Neuronal stem cell (in vitro differentiated cells): ENCODE results near the gene TMEM201.

Experiments used
- DNase-seq: peaks from one replicate; pipeline ENCODE4 v3.0.0-alpha.2; 2013; ENCODE audit warnings: low spot score
- H2AFZ ChIP-seq: one replicate; pipeline ENCODE4 v1.6.1; 2013; ENCODE audit warnings: mild to moderate bottlenecking, low read length, inconsistent platforms
- H2AK5ac ChIP-seq: 2 replicates; pipeline ENCODE4 v1.6.1; 2013; ENCODE audit warnings: low read depth, mild to moderate bottlenecking, inconsistent platforms, low read length, moderate library complexity, mixed read lengths
- H2BK120ac ChIP-seq: 2 replicates; pipeline ENCODE4 v1.6.1; 2013; ENCODE audit warnings: low read depth, mild to moderate bottlenecking, inconsistent platforms, low read length, moderate library complexity, mixed read lengths
- H2BK12ac ChIP-seq: one replicate; pipeline ENCODE4 v1.6.1; 2013; ENCODE audit warnings: low read length, inconsistent platforms
- H2BK15ac ChIP-seq: 2 replicates; pipeline ENCODE4 v1.6.1; 2013; ENCODE audit warnings: mild to moderate bottlenecking, low read length, inconsistent platforms, mixed read lengths
- H2BK5ac ChIP-seq: one replicate; pipeline ENCODE4 v1.6.1; 2013; ENCODE audit warnings: inconsistent platforms, mild to moderate bottlenecking, low read length, moderate library complexity
- H3K14ac ChIP-seq: one replicate; pipeline ENCODE4 v1.6.1; 2013; ENCODE audit warnings: low read length, inconsistent platforms
- H3K18ac ChIP-seq: 2 replicates; pipeline ENCODE4 v1.6.1; 2013; ENCODE audit warnings: low read length, inconsistent platforms
- H3K23ac ChIP-seq: 2 replicates; pipeline ENCODE4 v1.6.1; 2013; ENCODE audit warnings: low read depth, mild to moderate bottlenecking, mixed read lengths, low read length, inconsistent platforms; ENCODE audit not compliant: poor library complexity
- H3K27ac ChIP-seq: replicated peaks from 3 replicates; pipeline ENCODE4 v1.5.1; 2013; ENCODE audit warnings: low read length, inconsistent platforms
- H3K27me3 ChIP-seq, 3 experiments: 2 replicates each; pipeline ENCODE4 v1.6.1; 2013; ENCODE audit warnings: low read length in 3 of 3, mild to moderate bottlenecking in 2 of 3, inconsistent platforms in 1 of 3, low read depth in 1 of 3, mixed read lengths in 1 of 3, moderate library complexity in 1 of 3; ENCODE audit not compliant: control insufficient read depth in 3 of 3, insufficient read depth in 3 of 3
- H3K36me3 ChIP-seq, 2 donors: replicated peaks in 1 of 2; 2 replicates each; pipeline ENCODE4 v1.6.1; 2013; ENCODE audit warnings: low read length in 2 of 2; ENCODE audit not compliant: control insufficient read depth in 2 of 2, insufficient read depth in 2 of 2
- H3K4ac ChIP-seq: 2 replicates; pipeline ENCODE4 v1.6.1; 2013; ENCODE audit warnings: inconsistent platforms, mild to moderate bottlenecking, low read length, moderate library complexity
- H3K4me1 ChIP-seq, 2 donors: 1 replicate in 1 of 2; 2 replicates in 1 of 2; pipeline ENCODE4 v1.6.1; 2013; ENCODE audit warnings: low read length in 2 of 2, low read depth in 1 of 2; ENCODE audit not compliant: control insufficient read depth in 2 of 2, insufficient read depth in 1 of 2
- H3K4me2 ChIP-seq: one replicate; pipeline ENCODE4 v1.6.1; 2013; ENCODE audit warnings: mild to moderate bottlenecking, low read length, inconsistent platforms; ENCODE audit not compliant: insufficient read depth, poor library complexity, severe bottlenecking
- H3K4me3 ChIP-seq, 2 donors: 2 replicates each; pipeline ENCODE4 v1.5.1; 2013; ENCODE audit warnings: low read length in 2 of 2, mild to moderate bottlenecking in 2 of 2, inconsistent platforms in 1 of 2, moderate library complexity in 1 of 2
- H3K79me1 ChIP-seq: one replicate; pipeline ENCODE4 v1.6.1; 2013; ENCODE audit warnings: low read depth, mild to moderate bottlenecking, inconsistent platforms, low read length, moderate library complexity
- H3K9ac ChIP-seq: one replicate; pipeline ENCODE4 v1.6.1; 2013; ENCODE audit warnings: mild to moderate bottlenecking, low read depth, low read length, inconsistent platforms; ENCODE audit not compliant: poor library complexity
- H3K9me3 ChIP-seq, 2 donors: replicated peaks in 1 of 2; 2 replicates each; pipeline versions ENCODE3 to v1.6.1; 2013; ENCODE audit warnings: low read length in 2 of 2, mild to moderate bottlenecking in 2 of 2, inconsistent platforms in 1 of 2, low read depth in 1 of 2, mixed read lengths in 1 of 2, moderate library complexity in 1 of 2; ENCODE audit not compliant: control insufficient read depth in 2 of 2, insufficient read depth in 1 of 2
- H4K8ac ChIP-seq: one replicate; pipeline ENCODE4 v1.6.1; 2013; ENCODE audit warnings: low read depth, mild to moderate bottlenecking, inconsistent platforms, low read length, moderate library complexity
- H4K91ac ChIP-seq: one replicate; pipeline ENCODE4 v1.6.1; 2013; ENCODE audit warnings: low read length, low read depth, mild to moderate bottlenecking, inconsistent platforms; ENCODE audit not compliant: poor library complexity
- WGBS, 2 donors: extraction: QIAGEN DNeasy Blood & Tissue Kit; methylation state at CpG; one replicate each; pipeline ENCODE4 v1.1.7; 2013; ENCODE audit warnings: missing lambda C conversion rate in 2 of 2, mixed read lengths in 1 of 2; ENCODE audit not compliant: insufficient read length in 2 of 2, insufficient replicate concordance in 1 of 2; ENCODE audit errors: extremely low coverage in 2 of 2; 5-methylcytosine and 5-hydroxymethylcytosine counted together

Gene TMEM201

DNA sequence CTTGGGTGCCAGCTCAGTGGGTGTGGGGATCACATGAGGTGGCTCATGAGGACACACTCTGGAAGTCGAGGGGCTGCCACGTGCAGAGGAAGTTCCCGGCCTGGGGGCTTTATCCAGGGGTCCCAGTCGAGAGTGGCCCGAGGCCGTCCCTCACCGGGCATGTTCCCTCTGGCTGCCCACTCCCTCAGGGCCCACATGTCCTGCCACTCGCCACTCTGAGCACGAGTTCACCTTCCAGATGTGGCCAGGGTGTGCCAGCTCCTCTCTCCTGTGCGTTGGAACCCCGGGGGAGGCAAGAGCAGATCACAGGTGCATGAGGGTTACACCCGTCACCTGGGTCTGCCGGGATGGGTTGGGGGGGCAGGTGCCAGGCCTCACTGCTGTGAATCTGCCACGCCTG is 14.6 kb downstream of the TMEM201 start:
- H3K9ac ChIP-seq: no peak overlapping the region
- no peak for DNase-seq
- H3K23ac ChIP-seq: no peak overlapping the region
- H3K14ac ChIP-seq: no peak overlapping the region
- no peak overlapping the region for H3K27ac ChIP-seq
- no peak overlapping the region for H3K4me3 ChIP-seq
- no peak overlapping the region for H2BK120ac ChIP-seq
- H2BK15ac ChIP-seq: no peak overlapping the region
- H2BK12ac ChIP-seq: no peak overlapping the region
- no CpG with 5 or more reads among the region's 14 CpGs for WGBS, 2 donors
- H2AFZ ChIP-seq: no peak overlapping the region
- no peak overlapping the region for H2AK5ac ChIP-seq
- no peak overlapping the region for H3K4ac ChIP-seq
- H3K9me3 ChIP-seq: peaks cover 0 to 4% of the 10 kb centered on the region in 2 donors
- H3K18ac ChIP-seq: no peak overlapping the region
- H4K91ac ChIP-seq: no peak overlapping the region
- no peaks in the 10 kb centered on the region for H3K4me1 ChIP-seq
- no peaks in the 10 kb centered on the region for H3K27me3 ChIP-seq
- no peak overlapping the region for H4K8ac ChIP-seq
- peaks cover 50 to 89% of the 10 kb centered on the region in 2 donors for H3K36me3 ChIP-seq
- no peak overlapping the region for H3K4me2 ChIP-seq
- H3K79me1 ChIP-seq: peaks cover 7% of the 10 kb centered on the region
- H2BK5ac ChIP-seq: no peak overlapping the region

DNA sequence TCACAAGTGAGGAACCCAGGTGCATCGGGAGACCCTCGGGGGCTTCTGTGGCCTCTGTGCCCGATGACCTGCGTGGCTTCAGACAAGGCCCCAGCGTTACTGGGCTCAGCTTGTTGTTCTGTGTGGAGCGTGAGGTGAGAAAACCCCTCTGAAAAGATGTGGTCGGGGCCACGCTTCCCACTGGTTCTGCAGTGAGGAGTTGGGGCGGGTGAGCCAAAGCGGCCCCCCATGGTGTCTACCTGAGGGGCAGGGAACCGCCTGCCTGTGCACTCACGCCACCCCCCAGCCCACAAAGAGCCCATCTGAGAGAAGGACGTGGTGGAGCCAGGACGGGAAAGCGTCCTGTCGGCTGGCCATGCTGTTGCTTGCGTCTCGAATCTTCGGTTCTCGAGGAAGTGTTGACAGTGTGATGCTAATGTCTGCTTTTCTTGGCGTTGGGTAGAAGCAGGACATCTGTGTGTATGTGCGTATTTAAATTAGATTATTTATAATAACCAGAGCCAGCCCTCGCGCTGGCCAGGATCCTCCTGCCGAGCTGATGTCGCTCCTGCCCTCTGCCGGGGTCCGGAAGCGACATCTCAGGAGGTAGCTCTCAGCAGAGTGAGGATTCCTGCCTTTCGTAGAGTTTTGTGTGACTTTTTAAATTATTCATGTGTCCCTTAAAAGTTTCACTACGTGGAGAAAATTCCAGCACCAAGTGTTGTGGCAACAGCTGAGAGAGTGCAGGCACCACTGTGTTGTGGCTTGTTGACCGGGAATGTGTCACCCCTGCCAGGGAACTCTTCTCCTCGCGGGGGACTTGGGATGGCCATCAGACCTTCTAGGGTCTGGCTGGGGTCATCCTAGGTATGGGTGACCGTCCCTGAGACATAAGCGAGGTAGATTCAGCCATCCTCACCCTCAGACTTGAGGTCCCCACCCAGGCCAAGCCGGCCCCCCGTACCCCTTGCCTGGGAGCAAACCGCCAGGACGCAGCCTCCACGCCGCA is 15.3 kb downstream of the TMEM201 start:
- Histone ChIP-seq H3K4me2 (no peak overlapping the region), H2BK15ac (no peak overlapping the region), H3K23ac (no peak overlapping the region), H3K36me3 (peaks cover 51 to 92% of the 10 kb centered on the region in 2 donors), H3K9me3 (peaks cover 0 to 4% of the 10 kb centered on the region in 2 donors), H2AK5ac (no peak overlapping the region), H2BK12ac (no peak overlapping the region), H3K14ac (peak overlapping the region; percentile 71), H3K4me1 (no peaks in the 10 kb centered on the region), H3K9ac (peak overlapping the region; percentile 16), H3K79me1 (peaks cover 7% of the 10 kb centered on the region), H3K27ac (no peak overlapping the region), H4K91ac (no peak overlapping the region), H3K4me3 (no peak overlapping the region), H3K27me3 (no peaks in the 10 kb centered on the region), H2BK5ac (peak overlapping the region; percentile 32), H3K4ac (no peak overlapping the region), H3K18ac (no peak overlapping the region), H2AFZ (no peak overlapping the region), H4K8ac (no peak overlapping the region), H2BK120ac (no peak overlapping the region)
- DNase-seq: no peak
- no CpG with 5 or more reads among the region's 42 CpGs for WGBS, 2 donors

DNA sequence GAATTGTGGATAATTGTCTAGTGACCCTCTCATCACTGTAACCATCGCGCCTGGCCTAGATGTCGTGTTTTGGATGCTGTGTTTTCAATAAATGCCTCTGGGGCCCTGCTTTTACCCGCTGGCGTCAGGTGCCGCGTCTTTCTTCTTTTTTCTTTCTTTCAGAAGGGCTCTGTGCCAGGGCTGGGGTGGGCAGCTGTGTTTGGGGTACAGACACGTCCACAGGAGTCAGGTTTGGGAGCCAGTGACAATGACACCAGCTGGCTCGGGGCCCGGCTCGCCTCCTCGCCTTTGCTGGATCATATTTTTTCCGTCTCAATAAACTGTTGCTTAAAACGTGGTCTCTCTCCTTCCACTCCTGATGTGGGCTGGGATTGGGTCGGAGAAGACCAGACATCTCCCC is 16.1 kb downstream of the TMEM201 start:
- Histone ChIP-seq H3K4me1 (no peaks in the 10 kb centered on the region), H2BK12ac (no peak overlapping the region), H3K4me3 (no peak overlapping the region), H2BK5ac (no peak overlapping the region), H3K36me3 (peaks cover 57 to 97% of the 10 kb centered on the region in 2 donors), H3K9me3 (peaks cover 0 to 4% of the 10 kb centered on the region in 2 donors), H3K4ac (no peak overlapping the region), H4K8ac (no peak overlapping the region), H3K27me3 (no peaks in the 10 kb centered on the region), H2AFZ (no peak overlapping the region), H3K27ac (no peak overlapping the region), H2AK5ac (no peak overlapping the region), H2BK15ac (no peak overlapping the region), H3K23ac (no peak overlapping the region), H3K9ac (no peak overlapping the region), H3K18ac (no peak overlapping the region), H4K91ac (no peak overlapping the region), H2BK120ac (no peak overlapping the region), H3K79me1 (peaks cover 7% of the 10 kb centered on the region), H3K14ac (peak overlapping the region; percentile 71), H3K4me2 (no peak overlapping the region)
- no CpG with 5 or more reads among the region's 15 CpGs for WGBS, 2 donors
- no peak for DNase-seq

DNA sequence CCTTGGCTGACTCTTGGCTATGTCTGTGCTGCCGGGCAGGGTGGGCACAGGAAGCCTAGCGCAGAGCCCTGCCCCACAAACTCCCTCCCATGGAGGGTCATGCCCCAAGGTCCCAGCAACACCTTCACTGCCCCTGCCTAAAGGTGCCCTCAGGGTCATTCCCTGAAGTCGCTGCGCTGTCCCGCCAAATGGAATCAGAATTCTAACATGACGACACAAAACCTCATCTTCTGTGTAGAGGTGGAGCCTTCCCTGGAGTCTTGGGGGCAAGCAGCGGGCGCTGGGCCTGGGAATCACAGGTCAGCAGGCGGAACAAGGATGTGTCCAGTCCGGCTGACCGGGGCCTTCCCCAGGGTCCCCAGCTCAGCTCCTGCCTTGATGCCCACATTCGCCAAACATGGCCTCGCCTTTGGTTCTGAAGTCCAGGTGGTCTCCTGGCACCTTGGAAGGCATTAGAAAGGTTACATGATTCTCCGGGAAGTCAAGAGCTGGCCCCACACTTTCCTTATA is 17.3 kb downstream of the TMEM201 start:
- H3K4me3 ChIP-seq: peak overlapping the region in 1 of 2 donors; percentile 51
- no peak overlapping the region for H2BK120ac ChIP-seq
- no peak overlapping the region for H2BK12ac ChIP-seq
- H3K79me1 ChIP-seq: peaks cover 7% of the 10 kb centered on the region
- no peak overlapping the region for H2AFZ ChIP-seq
- no CpG with 5 or more reads among the region's 14 CpGs for WGBS, 2 donors
- no peak overlapping the region for H2AK5ac ChIP-seq
- H3K9me3 ChIP-seq: peaks cover 0 to 4% of the 10 kb centered on the region in 2 donors
- no peaks in the 10 kb centered on the region for H3K4me1 ChIP-seq
- no peaks in the 10 kb centered on the region for H3K27me3 ChIP-seq
- H3K27ac ChIP-seq: no peak overlapping the region
- H3K4ac ChIP-seq: no peak overlapping the region
- H2BK15ac ChIP-seq: no peak overlapping the region
- no peak overlapping the region for H2BK5ac ChIP-seq
- no peak overlapping the region for H3K23ac ChIP-seq
- H3K36me3 ChIP-seq: peaks cover 57 to 97% of the 10 kb centered on the region in 2 donors
- peak overlapping the region; percentile 53 for H4K91ac ChIP-seq
- no peak for DNase-seq
- peak overlapping the region; percentile 28 for H3K18ac ChIP-seq
- no peak overlapping the region for H4K8ac ChIP-seq
- H3K4me2 ChIP-seq: no peak overlapping the region
- no peak overlapping the region for H3K14ac ChIP-seq
- H3K9ac ChIP-seq: peak overlapping the region; percentile 60
